Measurements from ENCODE around the gene HOXD3.

DNA sequence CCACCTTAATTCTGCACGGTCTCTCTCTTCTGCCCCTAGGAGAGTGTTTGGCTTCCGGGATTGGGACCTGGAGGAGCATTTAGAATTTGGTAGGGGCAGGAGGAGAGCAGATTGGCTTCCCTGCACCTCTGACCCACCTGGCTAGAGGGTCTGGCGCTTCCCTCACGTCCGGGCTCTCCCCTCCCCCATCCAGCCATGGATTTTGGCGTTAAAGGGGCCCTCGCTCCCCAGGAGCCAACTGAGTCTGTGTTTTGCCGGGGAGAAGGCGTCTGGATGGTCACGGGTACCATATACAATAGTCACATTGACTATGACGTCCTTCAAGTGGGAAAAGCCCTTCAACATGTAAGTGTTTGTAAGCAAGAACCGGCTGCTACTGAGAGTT lies 6.6 kb downstream of the HOXD3 start:
- TF ChIP-seq, protein P1, sequence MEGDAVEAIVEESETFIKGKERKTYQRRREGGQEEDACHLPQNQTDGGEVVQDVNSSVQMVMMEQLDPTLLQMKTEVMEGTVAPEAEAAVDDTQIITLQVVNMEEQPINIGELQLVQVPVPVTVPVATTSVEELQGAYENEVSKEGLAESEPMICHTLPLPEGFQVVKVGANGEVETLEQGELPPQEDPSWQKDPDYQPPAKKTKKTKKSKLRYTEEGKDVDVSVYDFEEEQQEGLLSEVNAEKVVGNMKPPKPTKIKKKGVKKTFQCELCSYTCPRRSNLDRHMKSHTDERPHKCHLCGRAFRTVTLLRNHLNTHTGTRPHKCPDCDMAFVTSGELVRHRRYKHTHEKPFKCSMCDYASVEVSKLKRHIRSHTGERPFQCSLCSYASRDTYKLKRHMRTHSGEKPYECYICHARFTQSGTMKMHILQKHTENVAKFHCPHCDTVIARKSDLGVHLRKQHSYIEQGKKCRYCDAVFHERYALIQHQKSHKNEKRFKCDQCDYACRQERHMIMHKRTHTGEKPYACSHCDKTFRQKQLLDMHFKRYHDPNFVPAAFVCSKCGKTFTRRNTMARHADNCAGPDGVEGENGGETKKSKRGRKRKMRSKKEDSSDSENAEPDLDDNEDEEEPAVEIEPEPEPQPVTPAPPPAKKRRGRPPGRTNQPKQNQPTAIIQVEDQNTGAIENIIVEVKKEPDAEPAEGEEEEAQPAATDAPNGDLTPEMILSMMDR (IDR thresholded peaks at IDR 0.05) = no peak
- TF ChIP-seq POLR2AphosphoS5 (IDR thresholded peaks at IDR 0.05) = no peak
